ENCODE measurements around the gene CCDC141.
A peak's percentile ranks its signal among the peaks of the same experiment; 100 is the strongest.

Gene CCDC141

GRCh38 chr2:178920916-178921513, 128.9 kb downstream of the CCDC141 start:
- Mint-ChIP-seq H3K27ac (no peak overlapping the region), H3K27me3 (no peaks in the 10 kb centered on the region)

GRCh38 chr2:178917555-178917954, 132.4 kb downstream of the CCDC141 start:
- Mint-ChIP-seq H3K4me3 (no peak overlapping the region), H3K4me1 (ENCODE audit: low read depth) (peaks cover 7% of the 10 kb centered on the region), H3K9me3 (no peaks in the 10 kb centered on the region), H3K27ac (no peak overlapping the region), H3K36me3 (ENCODE audit: low read depth) (no peaks in the 10 kb centered on the region), H3K27me3 (no peaks in the 10 kb centered on the region)

More at GRCh38 chr2:178920916-178921513, 128.9 kb downstream of the CCDC141 start:
- Mint-ChIP-seq H3K36me3 (ENCODE audit: low read depth) (peaks cover 4% of the 10 kb centered on the region), H3K4me1 (ENCODE audit: low read depth) (no peaks in the 10 kb centered on the region), H3K9me3 (no peaks in the 10 kb centered on the region), H3K4me3 (no peak overlapping the region)

GRCh38 chr2:178915423-178916173, 134.3 kb downstream of the CCDC141 start:
- H3K36me3 Mint-ChIP-seq (ENCODE audit: low read depth): no peaks in the 10 kb centered on the region
- no peak overlapping the region for H3K4me3 Mint-ChIP-seq
- no peaks in the 10 kb centered on the region for H3K27me3 Mint-ChIP-seq
- H3K4me1 Mint-ChIP-seq (ENCODE audit: low read depth): peaks cover 9% of the 10 kb centered on the region
- no peak overlapping the region for H3K27ac Mint-ChIP-seq
- no peaks in the 10 kb centered on the region for H3K9me3 Mint-ChIP-seq

- Mint-ChIP-seq H3K36me3 (ENCODE audit: low read depth) (no peaks in the 10 kb centered on the region), H3K4me3 (no peak overlapping the region), H3K27me3 (no peaks in the 10 kb centered on the region), H3K27ac (no peak overlapping the region), H3K4me1 (ENCODE audit: low read depth) (peaks cover 9% of the 10 kb centered on the region), H3K9me3 (no peaks in the 10 kb centered on the region)
These were observed 135.6 kb downstream of the CCDC141 start for GRCh38 chr2:178914259-178914849.

GRCh38 chr2:178913049-178913441, 136.9 kb downstream of the CCDC141 start:
- no peaks in the 10 kb centered on the region for H3K9me3 Mint-ChIP-seq
- H3K27me3 Mint-ChIP-seq: no peaks in the 10 kb centered on the region
- peak overlapping the region; percentile 39 for H3K27ac Mint-ChIP-seq
- H3K36me3 Mint-ChIP-seq (ENCODE audit: low read depth): no peaks in the 10 kb centered on the region
- H3K4me1 Mint-ChIP-seq (ENCODE audit: low read depth): peaks cover 9% of the 10 kb centered on the region
- H3K4me3 Mint-ChIP-seq: no peak overlapping the region

GRCh38 chr2:178912416-178913048, 137.4 kb downstream of the CCDC141 start:
- peak overlapping the region; percentile 39 for H3K27ac Mint-ChIP-seq

GRCh38 chr2:178911039-178911438, 138.9 kb downstream of the CCDC141 start:
- no peak overlapping the region for H3K4me3 Mint-ChIP-seq
- no peak overlapping the region for H3K27ac Mint-ChIP-seq
- H3K27me3 Mint-ChIP-seq: no peaks in the 10 kb centered on the region

More at GRCh38 chr2:178912416-178913048, 137.4 kb downstream of the CCDC141 start:
- Mint-ChIP-seq H3K9me3 (no peaks in the 10 kb centered on the region), H3K4me1 (ENCODE audit: low read depth) (peaks cover 9% of the 10 kb centered on the region), H3K36me3 (ENCODE audit: low read depth) (no peaks in the 10 kb centered on the region), H3K27me3 (no peaks in the 10 kb centered on the region), H3K4me3 (no peak overlapping the region)

GRCh38 chr2:178910005-178910404, 139.9 kb downstream of the CCDC141 start:
- H3K27me3 Mint-ChIP-seq: no peaks in the 10 kb centered on the region
- H3K4me3 Mint-ChIP-seq: no peak overlapping the region
- H3K36me3 Mint-ChIP-seq (ENCODE audit: low read depth): no peaks in the 10 kb centered on the region
- H3K4me1 Mint-ChIP-seq (ENCODE audit: low read depth): peaks cover 9% of the 10 kb centered on the region
- H3K9me3 Mint-ChIP-seq: no peaks in the 10 kb centered on the region
- no peak overlapping the region for H3K27ac Mint-ChIP-seq

More at GRCh38 chr2:178911039-178911438, 138.9 kb downstream of the CCDC141 start:
- Mint-ChIP-seq H3K36me3 (ENCODE audit: low read depth) (no peaks in the 10 kb centered on the region), H3K9me3 (no peaks in the 10 kb centered on the region), H3K4me1 (ENCODE audit: low read depth) (peaks cover 9% of the 10 kb centered on the region)

- Mint-ChIP-seq H3K27ac (no peak overlapping the region), H3K4me3 (no peak overlapping the region), H3K36me3 (ENCODE audit: low read depth) (peaks cover 3% of the 10 kb centered on the region), H3K4me1 (ENCODE audit: low read depth) (peaks cover 9% of the 10 kb centered on the region), H3K27me3 (no peaks in the 10 kb centered on the region), H3K9me3 (no peaks in the 10 kb centered on the region)
These were observed 140.4 kb downstream of the CCDC141 start for GRCh38 chr2:178909507-178909906.

- H3K4me3 Mint-ChIP-seq: no peak overlapping the region
- H3K36me3 Mint-ChIP-seq (ENCODE audit: low read depth): peaks cover 7% of the 10 kb centered on the region
- H3K27ac Mint-ChIP-seq: no peak overlapping the region
- peaks cover 9% of the 10 kb centered on the region for H3K4me1 Mint-ChIP-seq (ENCODE audit: low read depth)
- no peaks in the 10 kb centered on the region for H3K27me3 Mint-ChIP-seq
- no peaks in the 10 kb centered on the region for H3K9me3 Mint-ChIP-seq
These were observed 141.1 kb downstream of the CCDC141 start for GRCh38 chr2:178908810-178909209.

- no peaks in the 10 kb centered on the region for H3K9me3 Mint-ChIP-seq
- no peak overlapping the region for H3K27ac Mint-ChIP-seq
- H3K4me1 Mint-ChIP-seq (ENCODE audit: low read depth): no peaks in the 10 kb centered on the region
- peaks cover 9% of the 10 kb centered on the region for H3K36me3 Mint-ChIP-seq (ENCODE audit: low read depth)
- no peaks in the 10 kb centered on the region for H3K27me3 Mint-ChIP-seq
- H3K4me3 Mint-ChIP-seq: no peak overlapping the region
These were observed 144.7 kb downstream of the CCDC141 start for GRCh38 chr2:178905261-178905660.

- H3K4me3 Mint-ChIP-seq: no peak overlapping the region
- no peaks in the 10 kb centered on the region for H3K4me1 Mint-ChIP-seq (ENCODE audit: low read depth)
- no peaks in the 10 kb centered on the region for H3K9me3 Mint-ChIP-seq
- H3K27ac Mint-ChIP-seq: no peak overlapping the region
- no peaks in the 10 kb centered on the region for H3K27me3 Mint-ChIP-seq
- H3K36me3 Mint-ChIP-seq (ENCODE audit: low read depth): peaks cover 7% of the 10 kb centered on the region
These were observed 150.3 kb downstream of the CCDC141 start for GRCh38 chr2:178899656-178900055.

GRCh38 chr2:178895872-178896271, 154.1 kb downstream of the CCDC141 start:
- no peak overlapping the region for H3K4me3 Mint-ChIP-seq
- no peaks in the 10 kb centered on the region for H3K27me3 Mint-ChIP-seq
- H3K36me3 Mint-ChIP-seq (ENCODE audit: low read depth): no peaks in the 10 kb centered on the region
- H3K27ac Mint-ChIP-seq: no peak overlapping the region
- no peaks in the 10 kb centered on the region for H3K4me1 Mint-ChIP-seq (ENCODE audit: low read depth)
- H3K9me3 Mint-ChIP-seq: no peaks in the 10 kb centered on the region

GRCh38 chr2:178895171-178895570, 154.8 kb downstream of the CCDC141 start:
- H3K36me3 Mint-ChIP-seq (ENCODE audit: low read depth): no peaks in the 10 kb centered on the region
- no peaks in the 10 kb centered on the region for H3K27me3 Mint-ChIP-seq
- H3K4me3 Mint-ChIP-seq: no peak overlapping the region
- no peaks in the 10 kb centered on the region for H3K4me1 Mint-ChIP-seq (ENCODE audit: low read depth)
- H3K27ac Mint-ChIP-seq: no peak overlapping the region
- H3K9me3 Mint-ChIP-seq: no peaks in the 10 kb centered on the region
